ENCODE data around the gene IGIP.
A peak's percentile ranks its signal among the peaks of the same experiment; 100 is the strongest.

Gene IGIP

DNA sequence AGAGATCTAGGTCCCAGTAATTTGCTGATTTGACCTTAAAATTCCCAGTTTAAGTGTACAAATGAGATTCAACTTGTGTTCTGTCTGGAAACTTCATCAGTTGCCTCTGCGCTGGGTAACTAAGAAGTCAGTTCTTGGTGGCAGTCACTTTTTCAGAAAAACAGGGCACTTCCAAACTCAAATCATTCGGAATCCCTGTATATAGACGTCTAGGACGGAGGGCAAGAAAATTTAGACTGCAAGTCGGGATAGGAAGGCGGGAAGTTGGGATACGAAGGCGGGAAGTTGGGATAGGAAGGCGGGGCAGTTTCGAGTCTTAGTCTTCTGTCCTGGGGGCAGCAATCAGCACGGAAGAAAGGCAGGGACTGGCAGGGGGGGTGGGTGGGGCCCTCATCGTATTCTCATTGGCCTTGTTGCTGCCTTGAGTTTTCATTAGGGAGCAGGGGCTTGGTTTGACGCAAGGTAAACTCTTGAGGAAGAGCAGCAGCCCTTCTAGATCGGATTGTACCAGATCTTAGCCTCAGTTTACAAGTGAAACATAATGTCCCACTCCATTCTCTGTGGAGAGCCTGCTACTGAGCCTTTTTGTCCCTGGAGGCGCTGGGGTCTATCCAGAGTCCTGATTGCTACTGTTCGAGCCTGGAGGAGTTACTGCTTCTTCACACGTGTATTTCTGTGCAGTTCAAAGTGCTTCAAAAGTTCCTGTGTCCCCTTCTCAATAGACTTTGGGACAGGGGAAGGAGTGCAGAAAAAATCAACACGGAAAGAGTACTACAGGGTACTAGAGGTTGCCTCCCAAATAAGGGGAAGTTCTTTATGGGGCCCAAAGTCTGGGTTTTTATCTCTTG, 14.5 kb upstream of the IGIP start:
- no peak overlapping the region for H3K4me3 ChIP-seq (ENCODE audit: low read length)
- DNase-seq (ENCODE audit: low read depth): no peak
- TF ChIP-seq, protein P1, sequence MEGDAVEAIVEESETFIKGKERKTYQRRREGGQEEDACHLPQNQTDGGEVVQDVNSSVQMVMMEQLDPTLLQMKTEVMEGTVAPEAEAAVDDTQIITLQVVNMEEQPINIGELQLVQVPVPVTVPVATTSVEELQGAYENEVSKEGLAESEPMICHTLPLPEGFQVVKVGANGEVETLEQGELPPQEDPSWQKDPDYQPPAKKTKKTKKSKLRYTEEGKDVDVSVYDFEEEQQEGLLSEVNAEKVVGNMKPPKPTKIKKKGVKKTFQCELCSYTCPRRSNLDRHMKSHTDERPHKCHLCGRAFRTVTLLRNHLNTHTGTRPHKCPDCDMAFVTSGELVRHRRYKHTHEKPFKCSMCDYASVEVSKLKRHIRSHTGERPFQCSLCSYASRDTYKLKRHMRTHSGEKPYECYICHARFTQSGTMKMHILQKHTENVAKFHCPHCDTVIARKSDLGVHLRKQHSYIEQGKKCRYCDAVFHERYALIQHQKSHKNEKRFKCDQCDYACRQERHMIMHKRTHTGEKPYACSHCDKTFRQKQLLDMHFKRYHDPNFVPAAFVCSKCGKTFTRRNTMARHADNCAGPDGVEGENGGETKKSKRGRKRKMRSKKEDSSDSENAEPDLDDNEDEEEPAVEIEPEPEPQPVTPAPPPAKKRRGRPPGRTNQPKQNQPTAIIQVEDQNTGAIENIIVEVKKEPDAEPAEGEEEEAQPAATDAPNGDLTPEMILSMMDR (IDR thresholded peaks at IDR 0.05; ENCODE audit: insufficient read depth, low read depth, low read length, missing control alignments): no peak

DNA sequence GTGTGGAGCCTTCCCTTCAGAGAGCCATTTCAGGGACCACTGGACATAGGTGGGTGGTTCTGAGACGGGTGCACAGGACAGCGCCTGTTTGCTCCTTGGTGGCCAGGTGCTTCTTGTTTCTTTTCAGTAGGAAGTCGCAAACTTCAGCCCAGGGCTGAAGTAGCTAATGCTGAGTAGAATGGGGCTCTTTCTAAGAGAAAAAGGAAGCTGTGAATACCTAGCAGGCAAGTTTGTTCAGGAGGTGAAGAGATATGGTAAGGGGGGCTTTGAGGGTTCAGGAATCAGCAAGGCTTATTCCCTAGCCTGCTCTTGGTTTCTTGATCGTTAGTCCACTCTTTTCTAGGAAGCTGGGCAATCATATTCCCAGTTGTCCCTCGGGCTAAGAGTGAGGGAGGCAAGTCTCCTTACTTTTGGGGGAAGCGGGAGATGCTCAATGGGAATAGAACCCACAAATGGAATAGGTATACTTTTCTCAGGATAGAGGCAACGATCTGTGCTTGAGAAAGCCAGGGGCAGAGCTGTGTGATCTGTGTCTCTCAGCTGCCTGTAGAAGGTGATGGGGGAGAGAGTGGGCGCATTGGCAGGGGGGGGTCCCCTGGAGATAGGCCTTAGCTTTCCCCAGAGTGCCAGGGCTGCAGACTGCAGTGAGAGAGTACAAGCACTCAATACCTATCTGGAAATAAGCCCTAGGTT, 13.7 kb upstream of the IGIP start:
- no peak for DNase-seq (ENCODE audit: low read depth)
- H3K4me3 ChIP-seq (ENCODE audit: low read length): no peak overlapping the region
- TF ChIP-seq, protein P1 (IDR thresholded peaks at IDR 0.05; ENCODE audit: insufficient read depth, low read depth, low read length, missing control alignments): no peak

DNA sequence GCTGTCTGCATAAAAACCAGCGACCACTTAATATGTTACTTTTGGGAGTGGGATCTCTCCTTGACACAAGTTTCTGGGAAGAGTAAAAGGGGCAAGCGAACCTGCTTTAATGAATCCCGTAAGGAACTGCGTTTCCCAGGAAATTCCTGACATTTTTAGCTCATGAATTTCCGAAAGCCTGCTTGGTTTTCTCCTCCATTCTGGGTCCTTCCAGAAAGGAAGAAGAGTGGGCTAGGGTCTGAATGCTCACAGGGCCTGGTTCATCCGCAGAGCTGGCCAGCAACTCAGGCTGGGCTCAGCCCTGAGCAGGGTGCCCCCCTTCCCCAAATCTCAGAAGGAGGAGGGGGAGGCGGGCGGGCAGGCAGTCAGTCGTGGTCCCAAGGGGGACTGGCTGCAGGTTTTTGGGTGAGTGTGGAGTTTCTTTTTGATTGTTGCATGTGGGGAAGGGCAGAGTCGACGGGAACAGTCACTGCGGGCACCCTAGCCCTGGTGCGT, 13.0 kb upstream of the IGIP start:
- DNase-seq (ENCODE audit: low read depth): no peak
- H3K4me3 ChIP-seq (ENCODE audit: low read length): peak overlapping the region; percentile 71
- TF ChIP-seq, protein P1 (IDR thresholded peaks at IDR 0.05; ENCODE audit: insufficient read depth, low read depth, low read length, missing control alignments): no peak

DNA sequence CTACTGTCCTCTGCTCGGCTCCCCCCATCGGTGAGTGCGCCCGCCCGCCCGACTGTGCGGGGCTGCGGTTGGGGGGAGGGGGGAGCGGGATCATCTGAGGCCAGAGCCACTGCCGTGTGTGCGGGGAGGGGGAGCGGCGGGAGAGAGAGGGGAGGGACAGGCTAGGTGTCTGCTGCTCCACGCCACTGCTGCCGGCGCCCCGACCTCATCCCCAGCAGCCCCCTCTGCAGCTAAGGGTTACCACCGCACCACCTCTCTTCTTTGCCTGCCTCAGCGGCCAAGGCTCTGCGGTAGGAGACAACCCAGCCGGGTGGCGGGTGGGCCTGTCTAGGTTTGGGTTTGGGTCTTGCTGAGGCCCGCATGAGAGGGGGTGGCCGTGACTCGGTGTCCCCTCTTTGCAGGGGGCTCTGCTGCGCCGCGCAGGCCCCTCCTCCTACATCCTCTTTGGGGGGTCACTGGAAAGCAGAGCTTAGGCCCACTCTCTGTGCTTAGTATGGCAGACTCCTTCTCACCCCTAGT, 12.5 kb upstream of the IGIP start:
- H3K4me3 ChIP-seq (ENCODE audit: low read length): peak overlapping the region; percentile 71
- TF ChIP-seq, protein P1 (IDR thresholded peaks at IDR 0.05; ENCODE audit: insufficient read depth, low read depth, low read length, missing control alignments): no peak
- DNase-seq (ENCODE audit: low read depth): no peak

DNA sequence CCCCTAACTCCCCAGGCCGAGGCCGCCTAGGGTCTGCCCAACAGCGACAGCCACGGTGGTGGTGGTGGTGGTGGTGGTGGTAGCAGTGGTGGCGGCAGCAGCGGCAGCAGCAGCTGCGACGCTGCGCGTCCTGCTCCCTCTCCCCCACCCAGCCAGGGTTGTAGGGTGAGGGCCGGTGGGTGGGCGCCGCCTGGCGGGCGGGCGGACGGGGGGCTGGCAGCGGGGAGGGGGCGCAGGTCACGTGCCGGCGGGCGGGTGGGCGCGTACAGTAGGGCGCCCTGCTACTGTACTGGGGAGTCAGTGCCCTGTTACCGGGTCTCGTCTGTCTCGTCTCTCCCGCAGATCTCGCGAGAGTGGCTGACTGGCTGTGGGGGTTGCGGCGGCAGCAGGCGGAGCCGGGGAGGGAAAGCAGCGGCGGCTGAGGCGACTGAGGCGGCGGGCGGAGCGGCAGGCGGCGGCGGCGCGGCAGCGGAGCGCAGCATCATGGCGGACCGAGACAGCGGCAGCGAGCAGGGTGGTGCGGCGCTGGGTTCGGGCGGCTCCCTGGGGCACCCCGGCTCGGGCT, 12.0 kb upstream of the IGIP start, which contains the start of gene PURA:
Gene PURA, plus strand, starts transcription at position 411 of the 565 bp plus-strand sequence. Its CDS starts 73 bp downstream, at position 484.
- TF ChIP-seq, protein P1 (IDR thresholded peaks at IDR 0.05; ENCODE audit: insufficient read depth, low read depth, low read length, missing control alignments): no peak
- peak; percentile 96 for DNase-seq (ENCODE audit: low read depth)
- H3K4me3 ChIP-seq (ENCODE audit: low read length): peak within 1 kb of the TSS; percentile 71

DNA sequence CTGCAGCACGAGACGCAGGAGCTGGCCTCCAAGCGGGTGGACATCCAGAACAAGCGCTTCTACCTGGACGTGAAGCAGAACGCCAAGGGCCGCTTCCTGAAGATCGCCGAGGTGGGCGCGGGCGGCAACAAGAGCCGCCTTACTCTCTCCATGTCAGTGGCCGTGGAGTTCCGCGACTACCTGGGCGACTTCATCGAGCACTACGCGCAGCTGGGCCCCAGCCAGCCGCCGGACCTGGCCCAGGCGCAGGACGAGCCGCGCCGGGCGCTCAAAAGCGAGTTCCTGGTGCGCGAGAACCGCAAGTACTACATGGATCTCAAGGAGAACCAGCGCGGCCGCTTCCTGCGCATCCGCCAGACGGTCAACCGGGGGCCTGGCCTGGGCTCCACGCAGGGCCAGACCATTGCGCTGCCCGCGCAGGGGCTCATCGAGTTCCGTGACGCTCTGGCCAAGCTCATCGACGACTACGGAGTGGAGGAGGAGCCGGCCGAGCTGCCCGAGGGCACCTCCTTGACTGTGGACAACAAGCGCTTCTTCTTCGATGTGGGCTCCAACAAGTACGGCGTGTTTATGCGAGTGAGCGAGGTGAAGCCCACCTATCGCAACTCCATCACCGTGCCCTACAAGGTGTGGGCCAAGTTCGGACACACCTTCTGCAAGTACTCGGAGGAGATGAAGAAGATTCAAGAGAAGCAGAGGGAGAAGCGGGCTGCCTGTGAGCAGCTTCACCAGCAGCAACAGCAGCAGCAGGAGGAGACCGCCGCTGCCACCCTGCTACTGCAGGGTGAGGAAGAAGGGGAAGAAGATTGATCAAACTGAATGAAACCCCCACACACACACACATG, 11.2 kb upstream of the IGIP start:
- H3K4me3 ChIP-seq (ENCODE audit: low read length): peak overlapping the region; percentile 71
- TF ChIP-seq, protein P1 (IDR thresholded peaks at IDR 0.05; ENCODE audit: insufficient read depth, low read depth, low read length, missing control alignments): no peak
- peak; percentile 60 for DNase-seq (ENCODE audit: low read depth)
